CD4-positive, alpha-beta T cell treated with Interleukin-6 for 4 hours (primary cell): ENCODE results near the gene ZNRF2.
A peak's percentile ranks its signal among the peaks of the same experiment; 100 is the strongest.
"Not testable (repeated sequence)": the region's sequence is repeated elsewhere in the genome, so short reads cannot be mapped to it uniquely, and the experiment has no call there.

ENCODE experiments used
- DNase-seq: peaks from one replicate; pipeline ENCODE4 v3.0.0-alpha.2; 2020; ENCODE audit warnings: mixed read lengths

ZNRF2 gene

GRCh38 chr7:30363778-30364563, 79.6 kb downstream of the ZNRF2 start:
- DNase-seq = no peak

GRCh38 chr7:30364773-30365172, 80.4 kb downstream of the ZNRF2 start:
- no peak for DNase-seq

- DNase-seq = no peak
Measured at GRCh38 chr7:30365621-30366020, 81.2 kb downstream of the ZNRF2 start.

GRCh38 chr7:30366606-30367005, 82.2 kb downstream of the ZNRF2 start:
- DNase-seq = no peak

GRCh38 chr7:30367561-30367960, 83.2 kb downstream of the ZNRF2 start:
- no peak for DNase-seq

- no peak for DNase-seq
Measured at GRCh38 chr7:30369879-30370278, 85.5 kb downstream of the ZNRF2 start.

- DNase-seq = no peak
Measured at GRCh38 chr7:30371321-30371720, 86.9 kb downstream of the ZNRF2 start.

- DNase-seq = no peak
Measured at GRCh38 chr7:30378275-30378674, 93.9 kb downstream of the ZNRF2 start.

GRCh38 chr7:30379131-30379530, 94.7 kb downstream of the ZNRF2 start:
- DNase-seq = no peak

- no peak for DNase-seq
Measured at GRCh38 chr7:30379741-30380140, 95.3 kb downstream of the ZNRF2 start.

GRCh38 chr7:30380294-30380693, 95.9 kb downstream of the ZNRF2 start:
- no peak for DNase-seq

- DNase-seq = not testable (repeated sequence)
Measured at GRCh38 chr7:30380824-30381223, 96.4 kb downstream of the ZNRF2 start.

- DNase-seq = no peak
Measured at GRCh38 chr7:30382607-30383006, 98.2 kb downstream of the ZNRF2 start.

GRCh38 chr7:30389791-30390190, 105.4 kb downstream of the ZNRF2 start:
- DNase-seq = no peak

- no peak for DNase-seq
Measured at GRCh38 chr7:30390736-30391636, 106.6 kb downstream of the ZNRF2 start.

- DNase-seq = no peak
Measured at GRCh38 chr7:30391806-30392205, 107.4 kb downstream of the ZNRF2 start.

GRCh38 chr7:30395676-30396075, 111.3 kb downstream of the ZNRF2 start:
- DNase-seq = no peak

GRCh38 chr7:30396389-30396788, 112.0 kb downstream of the ZNRF2 start:
- peak; percentile 8 for DNase-seq

- no peak for DNase-seq
Measured at GRCh38 chr7:30403477-30403876, 119.1 kb downstream of the ZNRF2 start.

GRCh38 chr7:30405179-30405578, 120.8 kb downstream of the ZNRF2 start:
- DNase-seq = no peak

GRCh38 chr7:30406664-30407425, 122.4 kb downstream of the ZNRF2 start:
- DNase-seq = no peak

- no peak for DNase-seq
Measured at GRCh38 chr7:30411173-30411572, 126.8 kb downstream of the ZNRF2 start.

- DNase-seq = no peak
Measured at GRCh38 chr7:30411897-30412296, 127.5 kb downstream of the ZNRF2 start.
